PC-9 (cell line): ENCODE results near the gene YTHDC1.

Source experiments
- EZH2 ChIP-seq: fragments of 200-600 bp; sonication (generic); IDR thresholded peaks from 2 replicates; pipeline ENCODE4 v1.8.0; 2017; ENCODE audit warnings: antibody characterized with exemption, low read depth
- TF ChIP-seq, protein P1 (sequence below): fragments of 200-600 bp; sonication (generic); conservative IDR thresholded peaks from 2 replicates; pipeline ENCODE4 v1.6.1; 2017; ENCODE audit warnings: mixed run types, antibody characterized with exemption, mild to moderate bottlenecking, moderate library complexity

DNA sequence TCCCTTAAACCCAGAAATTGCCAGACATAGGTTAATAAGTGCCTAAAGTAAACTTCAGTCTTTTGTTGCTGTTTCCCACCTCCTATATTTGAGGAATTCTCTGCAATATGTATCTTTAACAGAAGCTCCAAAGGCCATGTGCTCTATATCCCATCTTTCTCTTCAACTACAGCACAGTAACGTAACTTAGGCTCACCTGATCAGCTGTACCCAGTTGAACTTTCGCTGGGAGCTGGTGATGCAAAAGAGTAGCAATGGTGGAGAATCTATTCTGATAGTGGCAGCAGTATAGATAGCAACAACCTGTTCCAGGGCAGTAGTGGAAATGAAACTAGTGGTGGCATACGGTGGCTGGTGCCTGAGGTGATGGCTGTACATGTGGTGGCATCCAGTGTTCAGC, 33.2 kb upstream of the YTHDC1 start:
- TF ChIP-seq, protein P1, sequence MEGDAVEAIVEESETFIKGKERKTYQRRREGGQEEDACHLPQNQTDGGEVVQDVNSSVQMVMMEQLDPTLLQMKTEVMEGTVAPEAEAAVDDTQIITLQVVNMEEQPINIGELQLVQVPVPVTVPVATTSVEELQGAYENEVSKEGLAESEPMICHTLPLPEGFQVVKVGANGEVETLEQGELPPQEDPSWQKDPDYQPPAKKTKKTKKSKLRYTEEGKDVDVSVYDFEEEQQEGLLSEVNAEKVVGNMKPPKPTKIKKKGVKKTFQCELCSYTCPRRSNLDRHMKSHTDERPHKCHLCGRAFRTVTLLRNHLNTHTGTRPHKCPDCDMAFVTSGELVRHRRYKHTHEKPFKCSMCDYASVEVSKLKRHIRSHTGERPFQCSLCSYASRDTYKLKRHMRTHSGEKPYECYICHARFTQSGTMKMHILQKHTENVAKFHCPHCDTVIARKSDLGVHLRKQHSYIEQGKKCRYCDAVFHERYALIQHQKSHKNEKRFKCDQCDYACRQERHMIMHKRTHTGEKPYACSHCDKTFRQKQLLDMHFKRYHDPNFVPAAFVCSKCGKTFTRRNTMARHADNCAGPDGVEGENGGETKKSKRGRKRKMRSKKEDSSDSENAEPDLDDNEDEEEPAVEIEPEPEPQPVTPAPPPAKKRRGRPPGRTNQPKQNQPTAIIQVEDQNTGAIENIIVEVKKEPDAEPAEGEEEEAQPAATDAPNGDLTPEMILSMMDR: no peak
- no peak for TF ChIP-seq EZH2
